ENCODE data around the gene GPR26. TPM values are rescaled to one million over a fixed set of nuclear protein-coding genes. Genes with fewer than 3 reads are reported as not detected.

The GPR26 gene
- total and polyA plus RNA-seq, 12 donors, result not detected

- 75 to 86% methylated on average over 4 of the region's 4 CpGs for WGBS, 2 donors
- intact Hi-C loops (cut with DNase I), result no loop called here
- Histone ChIP-seq H3K27me3 (peaks cover 0 to 32% (median 8%) of the 10 kb centered on the region in 7 donors), H3K27ac (no peak overlapping the region), H3K9me3 (no peaks in the 10 kb centered on the region), H3K4me1 (no peaks in the 10 kb centered on the region), H3K36me3 (no peaks in the 10 kb centered on the region), H3K4me3 (no peak overlapping the region)
- no peak for DNase-seq
- no peak for ATAC-seq
- TF ChIP-seq, protein P1, sequence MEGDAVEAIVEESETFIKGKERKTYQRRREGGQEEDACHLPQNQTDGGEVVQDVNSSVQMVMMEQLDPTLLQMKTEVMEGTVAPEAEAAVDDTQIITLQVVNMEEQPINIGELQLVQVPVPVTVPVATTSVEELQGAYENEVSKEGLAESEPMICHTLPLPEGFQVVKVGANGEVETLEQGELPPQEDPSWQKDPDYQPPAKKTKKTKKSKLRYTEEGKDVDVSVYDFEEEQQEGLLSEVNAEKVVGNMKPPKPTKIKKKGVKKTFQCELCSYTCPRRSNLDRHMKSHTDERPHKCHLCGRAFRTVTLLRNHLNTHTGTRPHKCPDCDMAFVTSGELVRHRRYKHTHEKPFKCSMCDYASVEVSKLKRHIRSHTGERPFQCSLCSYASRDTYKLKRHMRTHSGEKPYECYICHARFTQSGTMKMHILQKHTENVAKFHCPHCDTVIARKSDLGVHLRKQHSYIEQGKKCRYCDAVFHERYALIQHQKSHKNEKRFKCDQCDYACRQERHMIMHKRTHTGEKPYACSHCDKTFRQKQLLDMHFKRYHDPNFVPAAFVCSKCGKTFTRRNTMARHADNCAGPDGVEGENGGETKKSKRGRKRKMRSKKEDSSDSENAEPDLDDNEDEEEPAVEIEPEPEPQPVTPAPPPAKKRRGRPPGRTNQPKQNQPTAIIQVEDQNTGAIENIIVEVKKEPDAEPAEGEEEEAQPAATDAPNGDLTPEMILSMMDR (IDR thresholded peaks at IDR 0.05), result no peak
Observed at GRCh38 chr10:123706236-123706635, 40.1 kb downstream of the GPR26 start.

GRCh38 chr10:123715546-123715945 lies 49.4 kb downstream of the GPR26 start:
- Histone ChIP-seq H3K27me3 (peaks cover 0 to 4% (median 0%) of the 10 kb centered on the region in 7 donors), H3K4me1 (no peaks in the 10 kb centered on the region), H3K36me3 (no peaks in the 10 kb centered on the region), H3K9me3 (peaks cover 0 to 15% (median 0%) of the 10 kb centered on the region in 11 donors), H3K4me3 (no peak overlapping the region), H3K27ac (no peak overlapping the region)
- WGBS, 2 donors, result 56 to 68% methylated on average over 2 of the region's 2 CpGs
- TF ChIP-seq, protein P1 (IDR thresholded peaks at IDR 0.05), result no peak
- no peak for DNase-seq
- intact Hi-C loops (cut with DNase I), result loop anchor here in 1 of 10 donors (5.0 kb wide), 1 partner anchor 587 kb away; no protein-coding TSS in a partner anchor
- no peak for ATAC-seq

DNA sequence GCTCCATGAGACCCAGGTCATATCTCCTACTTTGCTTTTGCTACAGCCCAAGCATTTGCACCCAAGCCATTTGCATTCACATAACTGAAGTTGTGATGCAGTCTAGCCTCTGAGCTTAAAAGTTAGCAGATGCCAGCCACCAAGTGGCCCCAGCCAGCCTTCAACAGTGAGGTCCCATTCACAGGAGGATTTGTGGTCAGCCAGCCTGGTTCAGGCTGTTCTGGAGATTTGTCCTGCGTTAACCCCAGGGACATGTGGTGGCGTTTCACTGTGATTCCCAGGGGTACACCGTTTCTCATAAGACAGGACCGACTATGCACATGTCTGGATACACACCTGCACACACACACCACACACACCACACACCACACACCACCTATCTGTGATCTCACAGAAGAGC lies 51.2 kb downstream of the GPR26 start:
- no peak for ATAC-seq
- Histone ChIP-seq H3K27ac (no peak overlapping the region), H3K27me3 (peaks cover 0 to 4% (median 0%) of the 10 kb centered on the region in 7 donors), H3K4me3 (no peak overlapping the region), H3K4me1 (no peaks in the 10 kb centered on the region), H3K36me3 (no peaks in the 10 kb centered on the region), H3K9me3 (peaks cover 0 to 15% (median 0%) of the 10 kb centered on the region in 11 donors)
- intact Hi-C loops (cut with DNase I), result loop anchor here in 1 of 10 donors (5.0 kb wide), 1 partner anchor 585 kb away; no protein-coding TSS in a partner anchor
- DNase-seq, result no peak
- TF ChIP-seq, protein P1 (IDR thresholded peaks at IDR 0.05), result no peak
- 75 to 84% methylated on average over 4 of the region's 4 CpGs for WGBS, 2 donors

DNA sequence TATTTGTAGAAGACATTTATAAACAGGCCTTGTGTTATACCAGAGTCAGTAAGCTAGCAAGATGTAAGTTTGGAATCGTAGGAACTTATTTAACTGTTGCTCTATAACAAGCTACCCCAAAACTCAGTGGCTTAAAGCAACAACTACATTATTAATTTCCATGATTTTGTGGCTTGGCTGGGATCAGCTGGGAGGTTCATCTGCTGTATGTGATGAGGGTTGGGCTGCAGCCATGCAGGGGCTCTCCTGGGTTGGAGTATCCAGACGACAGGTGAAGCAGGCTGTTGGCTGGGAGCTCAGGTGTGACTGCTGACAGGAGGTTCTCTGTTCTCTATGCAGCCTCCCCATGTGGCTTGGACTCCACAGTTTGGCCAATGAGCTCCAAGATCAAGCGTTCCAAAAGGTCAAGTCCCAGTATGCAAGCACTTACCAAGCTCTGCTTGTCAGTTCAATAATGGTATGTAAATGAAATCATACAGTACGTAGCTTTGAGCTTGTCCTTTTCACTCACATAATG lies 52.4 kb downstream of the GPR26 start:
- peaks cover 0 to 8% (median 0%) of the 10 kb centered on the region in 7 donors for H3K27me3 ChIP-seq
- H3K4me1 ChIP-seq, result no peaks in the 10 kb centered on the region
- ATAC-seq (no peak), DNase-seq (no peak)
- TF ChIP-seq, protein P1 (IDR thresholded peaks at IDR 0.05), result no peak
- no peak overlapping the region for H3K4me3 ChIP-seq
- intact Hi-C loops (cut with DNase I), result loop anchor here in 1 of 10 donors (5.0 kb wide), 1 partner anchor 584 kb away; no protein-coding TSS in a partner anchor
- 72 to 73% methylated on average over 4 of the region's 4 CpGs for WGBS, 2 donors
- no peaks in the 10 kb centered on the region for H3K36me3 ChIP-seq
- H3K27ac ChIP-seq, result no peak overlapping the region
- peaks cover 0 to 15% (median 0%) of the 10 kb centered on the region in 11 donors for H3K9me3 ChIP-seq

Data from heart right ventricle (tissue), 16 donors.